Measurements from ENCODE around the gene COL4A2.

DNA sequence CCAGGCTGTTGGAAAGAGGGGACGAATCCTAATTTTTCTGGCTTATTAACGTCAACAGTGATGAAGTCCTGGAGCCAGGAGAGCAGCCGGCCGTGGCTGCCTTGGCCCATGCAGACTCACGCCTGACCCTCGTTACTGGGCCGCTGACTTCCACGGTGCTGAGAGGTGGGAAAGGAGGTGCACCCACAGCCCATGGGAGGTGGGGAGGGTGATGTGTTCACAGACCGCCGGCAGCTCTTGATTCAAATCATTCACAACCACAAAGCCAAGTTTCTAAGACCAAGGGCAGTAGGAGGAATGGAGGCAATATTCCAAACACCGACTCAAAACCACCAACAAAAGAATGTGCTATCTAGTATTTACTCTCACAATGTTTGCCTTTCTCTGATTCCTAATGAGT is 24.3 kb downstream of the COL4A2 start:
- TF ChIP-seq, protein P1, sequence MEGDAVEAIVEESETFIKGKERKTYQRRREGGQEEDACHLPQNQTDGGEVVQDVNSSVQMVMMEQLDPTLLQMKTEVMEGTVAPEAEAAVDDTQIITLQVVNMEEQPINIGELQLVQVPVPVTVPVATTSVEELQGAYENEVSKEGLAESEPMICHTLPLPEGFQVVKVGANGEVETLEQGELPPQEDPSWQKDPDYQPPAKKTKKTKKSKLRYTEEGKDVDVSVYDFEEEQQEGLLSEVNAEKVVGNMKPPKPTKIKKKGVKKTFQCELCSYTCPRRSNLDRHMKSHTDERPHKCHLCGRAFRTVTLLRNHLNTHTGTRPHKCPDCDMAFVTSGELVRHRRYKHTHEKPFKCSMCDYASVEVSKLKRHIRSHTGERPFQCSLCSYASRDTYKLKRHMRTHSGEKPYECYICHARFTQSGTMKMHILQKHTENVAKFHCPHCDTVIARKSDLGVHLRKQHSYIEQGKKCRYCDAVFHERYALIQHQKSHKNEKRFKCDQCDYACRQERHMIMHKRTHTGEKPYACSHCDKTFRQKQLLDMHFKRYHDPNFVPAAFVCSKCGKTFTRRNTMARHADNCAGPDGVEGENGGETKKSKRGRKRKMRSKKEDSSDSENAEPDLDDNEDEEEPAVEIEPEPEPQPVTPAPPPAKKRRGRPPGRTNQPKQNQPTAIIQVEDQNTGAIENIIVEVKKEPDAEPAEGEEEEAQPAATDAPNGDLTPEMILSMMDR (IDR thresholded peaks at IDR 0.05), result no peak
- no peak for TF ChIP-seq POLR2A (IDR thresholded peaks at IDR 0.05)
